ENCODE measurements around the gene OR2W3.

The OR2W3 gene

GRCh38 chr1:247914941-247915662 lies 19.7 kb downstream of the OR2W3 start:
- H3K4me3 ChIP-seq (ENCODE audit: low read depth, low read length) = no peak overlapping the region

- H3K4me3 ChIP-seq (ENCODE audit: low read depth, low read length) = no peak within 1 kb of the TSS
Observed at GRCh38 chr1:247919952-247920351, 24.6 kb downstream of the OR2W3 start, which contains the start of gene OR2T8. Gene OR2T8 (plus strand): TSS chr1:247920252. CDS start chr1:247921018, 766 bp downstream.

DNA sequence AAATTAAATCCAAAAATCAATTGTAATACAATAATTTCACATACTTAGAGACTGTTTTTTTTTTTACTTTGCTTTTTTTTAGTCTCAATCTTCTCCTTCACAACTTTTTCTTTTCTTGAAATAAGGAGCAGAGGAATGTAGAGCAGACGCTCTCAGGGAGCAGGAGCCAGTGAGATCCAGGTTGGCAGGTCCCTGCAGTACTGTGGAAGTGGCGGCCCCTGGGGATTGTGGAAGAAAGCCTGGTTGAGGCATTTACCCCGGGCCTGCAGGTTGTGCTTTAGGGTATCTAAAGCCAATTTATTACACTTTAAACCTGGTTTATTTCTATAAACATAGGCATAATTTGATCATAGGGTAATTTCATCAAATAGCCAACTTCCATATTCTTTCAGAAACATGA lies 28.6 kb downstream of the OR2W3 start:
- H3K4me3 ChIP-seq (ENCODE audit: low read depth, low read length) = no peak overlapping the region

- no peak within 1 kb of the TSS for H3K4me3 ChIP-seq (ENCODE audit: low read depth, low read length)
Observed at GRCh38 chr1:247924868-247925267, 29.5 kb downstream of the OR2W3 start, which contains the start of gene OR2AJ1. Gene OR2AJ1 (plus strand): TSS chr1:247924889. CDS start chr1:247933769, 8,880 bp downstream.

DNA sequence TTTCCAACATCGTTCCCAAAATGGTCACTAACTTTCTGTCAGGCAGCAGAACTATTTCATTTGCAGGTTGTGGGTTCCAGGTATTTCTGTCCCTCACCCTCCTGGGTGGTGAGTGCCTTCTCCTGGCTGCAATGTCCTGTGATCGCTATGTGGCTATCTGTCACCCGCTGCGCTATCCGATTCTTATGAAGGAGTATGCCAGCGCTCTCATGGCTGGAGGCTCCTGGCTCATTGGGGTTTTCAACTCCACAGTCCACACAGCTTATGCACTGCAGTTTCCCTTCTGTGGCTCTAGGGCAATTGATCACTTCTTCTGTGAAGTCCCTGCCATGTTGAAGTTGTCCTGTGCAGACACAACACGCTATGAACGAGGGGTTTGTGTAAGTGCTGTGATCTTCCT lies 38.6 kb downstream of the OR2W3 start:
- no peak overlapping the region for H3K4me3 ChIP-seq (ENCODE audit: low read depth, low read length)

GRCh38 chr1:247935781-247936180 lies 40.4 kb downstream of the OR2W3 start:
- no peak overlapping the region for H3K4me3 ChIP-seq (ENCODE audit: low read depth, low read length)

GRCh38 chr1:247936415-247936814 lies 41.0 kb downstream of the OR2W3 start:
- no peak overlapping the region for H3K4me3 ChIP-seq (ENCODE audit: low read depth, low read length)

GRCh38 chr1:247936965-247937734 lies 41.8 kb downstream of the OR2W3 start:
- peak overlapping the region; percentile 59 for H3K4me3 ChIP-seq (ENCODE audit: low read depth, low read length)

GRCh38 chr1:247942624-247943023 lies 47.2 kb downstream of the OR2W3 start:
- H3K4me3 ChIP-seq (ENCODE audit: low read depth, low read length) = no peak overlapping the region

Data from iPS-11a (cell line).